Endothelial cell of umbilical vein (primary cell): ENCODE measurements around the gene KIF17. TPM values are rescaled to one million over a fixed set of nuclear protein-coding genes. Genes with fewer than 3 reads are reported as not detected.

Source experiments
- BruUV-seq: library from RNA; stranded (reverse); fragments of 400-500 nt; replicated peaks from 2 replicates; lab custom pipeline; 2021; lab: Mats Ljungman, UMichigan
- CTCF ChIA-PET: fragments of 300-600, 350-600 bp; sonication (Branson Sonifier 250); formaldehyde crosslinking; loops from one replicate; lab custom pipeline; 2021; ENCODE audit warnings: antibody characterized with exemption, inconsistent platforms; lab: Charles Lee
- POLR2A ChIA-PET: fragments of 300-600, 350-600 bp; sonication (Branson Sonifier 250); formaldehyde crosslinking; loops from one replicate; lab custom pipeline; 2021; ENCODE audit warnings: antibody characterized with exemption, inconsistent platforms; lab: Charles Lee
- DNase-seq: peaks from one replicate; pipeline ENCODE4 v3.0.0-alpha.2; 2011; ENCODE audit warnings: low read depth, low spot score
- FAIRE-seq: peaks from 2 replicates; lab custom pipeline; 2011; peaks lifted over from hg19 to GRCh38; lab: Jason Lieb, UNC
- H2AFZ ChIP-seq: 2 replicates; pipeline ENCODE4 v1.6.0; 2012; ENCODE audit warnings: low read depth, low read length, control low read depth, inconsistent platforms
- H3K27ac ChIP-seq: 2 replicates; pipeline ENCODE4 v1.5.1; 2011; ENCODE audit warnings: low read depth, mild to moderate bottlenecking, control low read depth, low read length, moderate library complexity; ENCODE audit not compliant: insufficient read depth
- H3K27me3 ChIP-seq, 2 experiments: 2 replicates each; pipeline versions ENCODE4 v1.6.0 to v1.6.1; 2011; ENCODE audit warnings: low read length in 2 of 2, mixed read lengths in 1 of 2; ENCODE audit not compliant: control insufficient read depth in 2 of 2, insufficient read depth in 2 of 2
- H3K36me3 ChIP-seq, 2 experiments: 2 replicates in 1 of 2; 3 replicates in 1 of 2; pipeline ENCODE4 v1.5.1; 2011; ENCODE audit warnings: low read length in 2 of 2, mild to moderate bottlenecking in 1 of 2, moderate library complexity in 1 of 2; ENCODE audit not compliant: control insufficient read depth in 2 of 2, insufficient read depth in 2 of 2; ENCODE audit errors: extremely low read depth in 1 of 2
- H3K4me1 ChIP-seq: 3 replicates; pipeline ENCODE4 v1.5.1; 2011; ENCODE audit warnings: mild to moderate bottlenecking, low read length; ENCODE audit not compliant: control insufficient read depth, insufficient read depth; ENCODE audit errors: extremely low read depth
- H3K4me2 ChIP-seq: 2 replicates; pipeline ENCODE4 v1.6.1; 2011; ENCODE audit warnings: low read length, control low read depth, mixed read lengths; ENCODE audit not compliant: insufficient read depth
- H3K4me3 ChIP-seq, 3 experiments: fragments of 200-600 bp in 1 of 3; sonication (generic), shearing (Covaris generic) in 1 of 3; replicated peaks in 1 of 3; 2 replicates each; pipeline ENCODE4 v1.5.1; 2011 to 2016; ENCODE audit warnings: control low read depth in 3 of 3, low read length in 3 of 3, mild to moderate bottlenecking in 2 of 3, inconsistent platforms in 1 of 3, low read depth in 1 of 3, moderate library complexity in 1 of 3; ENCODE audit not compliant: insufficient read depth in 1 of 3
- H3K79me2 ChIP-seq: 2 replicates; pipeline ENCODE4 v1.6.0; 2012; ENCODE audit warnings: low read length, inconsistent platforms; ENCODE audit not compliant: control insufficient read depth, insufficient read depth
- H3K9ac ChIP-seq: replicated peaks from 2 replicates; pipeline ENCODE3; 2011; ENCODE audit warnings: low read length, control low read depth; ENCODE audit not compliant: insufficient read depth; ENCODE audit errors: extremely low read depth
- H3K9me1 ChIP-seq: replicated peaks from 3 replicates; pipeline ENCODE4 v1.6.0; 2011; ENCODE audit warnings: mild to moderate bottlenecking, low read length; ENCODE audit not compliant: control insufficient read depth, insufficient read depth; ENCODE audit errors: extremely low read depth
- H3K9me3 ChIP-seq: replicated peaks from 2 replicates; pipeline ENCODE4 v1.5.1; 2012; ENCODE audit warnings: low read length, inconsistent platforms; ENCODE audit not compliant: control insufficient read depth, insufficient read depth
- H4K20me1 ChIP-seq: replicated peaks from 2 replicates; pipeline ENCODE3; 2011; ENCODE audit warnings: mild to moderate bottlenecking, low read length; ENCODE audit not compliant: control insufficient read depth, insufficient read depth; ENCODE audit errors: extremely low read depth
- EZH2 ChIP-seq: IDR thresholded peaks from 2 replicates; pipeline ENCODE4 v1.6.1; 2012; ENCODE audit warnings: borderline replicate concordance, low read depth, mild to moderate bottlenecking, moderate library complexity, low read length, inconsistent platforms; ENCODE audit not compliant: severe bottlenecking
- FOS ChIP-seq: IDR thresholded peaks from 2 replicates; pipeline ENCODE4 v1.6.1; 2011; ENCODE audit warnings: mild to moderate bottlenecking, low read length, moderate library complexity, borderline replicate concordance; ENCODE audit not compliant: insufficient read depth
- GATA2 ChIP-seq: IDR thresholded peaks from 2 replicates; pipeline ENCODE4 v1.7.0; 2011; ENCODE audit warnings: low read depth, mild to moderate bottlenecking, moderate library complexity, mixed read lengths, low read length; ENCODE audit not compliant: insufficient read length, insufficient read depth
- JUN ChIP-seq: IDR thresholded peaks from 2 replicates; pipeline ENCODE4 v1.6.1; 2011; ENCODE audit warnings: borderline replicate concordance, low read depth; ENCODE audit not compliant: insufficient read length, insufficient read depth
- MYC ChIP-seq: IDR thresholded peaks from one replicate; pipeline ENCODE4 v1.6.1; 2011; ENCODE audit warnings: mild to moderate bottlenecking, low read depth, low read length
- POLR2A ChIP-seq: IDR thresholded peaks from 2 replicates; pipeline ENCODE4 v1.6.1; 2012; ENCODE audit warnings: low read depth, mild to moderate bottlenecking, control low read depth, low read length
- POLR2AphosphoS5 ChIP-seq: IDR thresholded peaks from 2 replicates; pipeline ENCODE4 v1.6.1; 2012; ENCODE audit warnings: low read depth, mild to moderate bottlenecking, control low read depth, low read length, moderate library complexity; ENCODE audit not compliant: insufficient read depth
- dilution Hi-C: fragments of 300-500 bp; cut with MboI; formaldehyde crosslinking; loops from one replicate; pipeline ENCODE4 v1.15.0; 2019; ENCODE audit warnings: low sequenced_read_pairs; ENCODE audit not compliant: extremely low pct_ligation_motif_present
- intact Hi-C: fragments of 100-400 bp; cut with micrococcal nuclease; formaldehyde crosslinking; loops from one replicate; pipeline ENCODE4 v1.10.0; 2022
- polyA plus RNA-seq, 4 experiments: library from polyadenylated mRNA; depleted of rRNA in 3 of 4; stranded (reverse) in 3 of 4; unstranded in 1 of 4; fragments of >200 nt; gene quantifications; 2 replicates each; pipeline versions ENCODE4 v1.2.1 to v1.2.3, GENCODE V29; 2011 to 2012; ENCODE audit warnings: missing spikeins in 1 of 4
- total RNA-seq: library from RNA; stranded (reverse); gene quantifications from 2 replicates; pipeline ENCODE4 v1.2.3, GENCODE V29; 2021
- TF ChIP-seq, protein P1 (sequence below), 2 donors: IDR thresholded peaks; 1 replicate in 1 of 2; 2 replicates in 1 of 2; pipeline ENCODE4 v1.5.1; 2011; ENCODE audit warnings: low read length in 2 of 2, mild to moderate bottlenecking in 2 of 2, moderate library complexity in 2 of 2, control low read depth in 1 of 2, inconsistent platforms in 1 of 2, low read depth in 1 of 2; ENCODE audit not compliant: insufficient read depth in 1 of 2; ENCODE audit errors: extremely low read depth in 1 of 2
- TF ChIP-seq, protein P2 (sequence below): IDR thresholded peaks from 2 replicates; pipeline ENCODE4 v1.6.1; 2011; ENCODE audit not compliant: insufficient read depth, insufficient read length

Gene KIF17
- total and polyA plus RNA-seq, 2 donors (not counting 3 experiments of a cell fraction or from before 2014, with no cell fraction given) = 1.1 to 1.5 TPM

DNA sequence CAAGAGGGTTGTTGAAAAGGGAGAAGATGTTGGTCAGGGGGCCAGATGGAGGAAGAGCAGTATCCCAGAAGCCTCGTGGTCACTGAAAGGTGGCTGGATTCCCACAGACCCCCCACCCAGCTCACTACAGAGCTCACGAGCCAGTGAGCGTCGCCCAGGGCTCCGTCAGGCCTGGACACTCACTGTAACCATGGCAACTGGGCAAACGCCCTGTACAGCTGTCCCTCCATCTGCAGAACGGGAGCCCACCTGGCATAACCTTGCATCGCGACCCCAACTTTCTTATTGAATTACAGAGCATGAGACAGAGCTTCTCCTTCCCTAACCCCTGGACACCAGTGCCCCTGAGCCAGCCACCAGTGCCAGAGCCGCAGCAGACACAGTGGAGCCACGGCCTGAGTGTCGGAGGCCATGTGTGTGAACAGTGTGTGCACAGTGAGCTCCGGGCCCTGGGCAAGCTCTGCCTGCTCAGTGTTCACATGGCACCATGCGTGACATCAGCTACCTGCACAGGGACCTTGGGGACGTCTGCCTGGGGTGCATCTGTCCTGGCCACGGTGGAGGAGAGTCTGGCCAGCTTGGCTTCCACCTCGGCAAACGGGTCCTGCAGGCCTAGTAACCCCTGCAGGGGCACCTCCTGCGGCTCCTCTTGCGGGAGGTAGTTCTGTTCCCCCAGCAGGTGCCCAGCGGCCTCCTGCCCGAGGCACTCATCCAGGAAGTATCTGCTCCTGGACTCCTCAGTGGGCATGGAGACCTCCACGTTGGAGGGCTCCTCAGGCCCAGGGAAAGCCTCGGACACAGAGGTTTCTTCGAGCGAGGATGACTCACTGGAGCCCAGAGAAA lies 30.7 kb downstream of the KIF17 start:
- no peak for TF ChIP-seq GATA2
- no peak for TF ChIP-seq MYC
- TF ChIP-seq, protein P1, sequence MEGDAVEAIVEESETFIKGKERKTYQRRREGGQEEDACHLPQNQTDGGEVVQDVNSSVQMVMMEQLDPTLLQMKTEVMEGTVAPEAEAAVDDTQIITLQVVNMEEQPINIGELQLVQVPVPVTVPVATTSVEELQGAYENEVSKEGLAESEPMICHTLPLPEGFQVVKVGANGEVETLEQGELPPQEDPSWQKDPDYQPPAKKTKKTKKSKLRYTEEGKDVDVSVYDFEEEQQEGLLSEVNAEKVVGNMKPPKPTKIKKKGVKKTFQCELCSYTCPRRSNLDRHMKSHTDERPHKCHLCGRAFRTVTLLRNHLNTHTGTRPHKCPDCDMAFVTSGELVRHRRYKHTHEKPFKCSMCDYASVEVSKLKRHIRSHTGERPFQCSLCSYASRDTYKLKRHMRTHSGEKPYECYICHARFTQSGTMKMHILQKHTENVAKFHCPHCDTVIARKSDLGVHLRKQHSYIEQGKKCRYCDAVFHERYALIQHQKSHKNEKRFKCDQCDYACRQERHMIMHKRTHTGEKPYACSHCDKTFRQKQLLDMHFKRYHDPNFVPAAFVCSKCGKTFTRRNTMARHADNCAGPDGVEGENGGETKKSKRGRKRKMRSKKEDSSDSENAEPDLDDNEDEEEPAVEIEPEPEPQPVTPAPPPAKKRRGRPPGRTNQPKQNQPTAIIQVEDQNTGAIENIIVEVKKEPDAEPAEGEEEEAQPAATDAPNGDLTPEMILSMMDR (IDR thresholded peaks at IDR 0.05; ENCODE audit: extremely low read depth in 1 of 2, insufficient read depth in 1 of 2, low read depth in 1 of 2, low read length in 2 of 2) = no peak
- FAIRE-seq = no peak
- no peaks in the 10 kb centered on the region for H3K9me1 ChIP-seq
- intact Hi-C loops (no loop called here), dilution Hi-C loops (no loop called here)
- H3K79me2 ChIP-seq = no peaks in the 10 kb centered on the region
- H2AFZ ChIP-seq = no peak overlapping the region
- POLR2A ChIA-PET = no interaction called here
- no peaks in the 10 kb centered on the region for H3K27me3 ChIP-seq
- H3K4me1 ChIP-seq = peaks cover 7% of the 10 kb centered on the region
- H4K20me1 ChIP-seq = no peaks in the 10 kb centered on the region
- no TSS peak for BruUV-seq
- H3K4me3 ChIP-seq = no peak overlapping the region
- H3K4me2 ChIP-seq = no peak overlapping the region
- no peaks in the 10 kb centered on the region for H3K36me3 ChIP-seq
- H3K9me3 ChIP-seq = no peaks in the 10 kb centered on the region
- H3K27ac ChIP-seq = no peak overlapping the region
- CTCF ChIA-PET = no interaction called here
- DNase-seq = no peak
- H3K9ac ChIP-seq = no peak overlapping the region

DNA sequence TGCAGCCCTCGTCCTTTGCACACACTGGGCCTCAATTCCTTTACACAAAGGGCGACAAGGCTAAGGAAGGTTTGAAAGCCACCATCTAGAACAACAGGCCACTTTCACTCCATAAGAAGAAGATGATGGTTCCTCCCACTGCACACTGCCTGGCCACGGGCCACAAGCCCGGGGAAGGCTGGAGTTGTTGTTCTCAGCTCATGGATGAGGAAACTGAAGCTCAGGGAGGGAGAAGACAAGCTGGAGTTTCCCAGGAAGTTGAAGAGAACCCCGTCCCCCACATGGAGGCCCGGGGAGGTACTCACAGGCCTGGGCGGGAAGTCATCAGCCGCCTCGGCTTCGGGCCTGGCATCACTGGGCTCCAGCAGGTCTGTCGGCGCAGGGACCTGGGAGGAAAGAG lies 32.1 kb downstream of the KIF17 start:
- Histone ChIP-seq H3K27me3 (no peaks in the 10 kb centered on the region), H3K4me3 (no peak overlapping the region), H3K27ac (no peak overlapping the region), H3K9ac (no peak overlapping the region), H2AFZ (peak overlapping the region; percentile 84), H4K20me1 (no peaks in the 10 kb centered on the region), H3K36me3 (no peaks in the 10 kb centered on the region), H3K4me2 (no peak overlapping the region), H3K4me1 (peaks cover 7% of the 10 kb centered on the region), H3K9me1 (no peaks in the 10 kb centered on the region), H3K79me2 (no peaks in the 10 kb centered on the region), H3K9me3 (no peaks in the 10 kb centered on the region)
- TF ChIP-seq MYC = no peak
- TF ChIP-seq, protein P2, sequence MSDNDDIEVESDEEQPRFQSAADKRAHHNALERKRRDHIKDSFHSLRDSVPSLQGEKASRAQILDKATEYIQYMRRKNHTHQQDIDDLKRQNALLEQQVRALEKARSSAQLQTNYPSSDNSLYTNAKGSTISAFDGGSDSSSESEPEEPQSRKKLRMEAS = no peak
- no peak for TF ChIP-seq EZH2
- no peak for TF ChIP-seq POLR2AphosphoS5
- no peak for TF ChIP-seq FOS
- TF ChIP-seq GATA2 = no peak
- TF ChIP-seq JUN = no peak
- TF ChIP-seq, protein P1 (IDR thresholded peaks at IDR 0.05; ENCODE audit: extremely low read depth in 1 of 2, insufficient read depth in 1 of 2, low read depth in 1 of 2, low read length in 2 of 2) = no peak
- TF ChIP-seq POLR2A = no peak
- POLR2A ChIA-PET = no interaction called here
- CTCF ChIA-PET = interaction anchor here (0.5 kb wide), 1 partner anchor 94 kb away, joined by 5 read pairs; no protein-coding TSS in a partner anchor
- BruUV-seq = no TSS peak
- DNase-seq = no peak
- intact Hi-C loops (no loop called here), dilution Hi-C loops (no loop called here)
- no peak for FAIRE-seq
